Suprapubic skin (tissue), 4 donors: ENCODE data around the gene RIOK1.

Experiments used
- CTCF ChIP-seq, 2 donors: fragments of 200-600 bp in 1 of 2; fragments of 450-650 bp in 1 of 2; sonication (generic) in 1 of 2; IDR thresholded peaks; one replicate each; pipeline ENCODE4 v1.5.1; 2016 to 2019; ENCODE audit warnings: antibody characterized with exemption in 2 of 2, mild to moderate bottlenecking in 1 of 2, moderate library complexity in 1 of 2
- EP300 ChIP-seq: sonication (generic); formaldehyde crosslinking; IDR thresholded peaks from one replicate; pipeline ENCODE4 v1.6.1; 2017; ENCODE audit warnings: antibody characterized with exemption
- POLR2A ChIP-seq, 2 donors: fragments of 450-650 bp; IDR thresholded peaks; one replicate each; pipeline ENCODE4 v1.6.1; 2017; ENCODE audit warnings: antibody characterized with exemption in 2 of 2, mild to moderate bottlenecking in 2 of 2, moderate library complexity in 2 of 2
- POLR2AphosphoS5 ChIP-seq, 3 donors: sonication (generic); formaldehyde crosslinking; IDR thresholded peaks; one replicate each; pipeline ENCODE4 v1.6.1; 2017; ENCODE audit warnings: antibody characterized with exemption in 3 of 3

GRCh38 chr6:7426447-7427169 lies 37.0 kb downstream of the RIOK1 start:
- TF ChIP-seq CTCF (IDR thresholded peaks at IDR 0.05), result no peak
- TF ChIP-seq POLR2A (IDR thresholded peaks at IDR 0.05), result no peak
- no peak for TF ChIP-seq POLR2AphosphoS5 (IDR thresholded peaks at IDR 0.05)
- no peak for TF ChIP-seq EP300
